G401 (cell line): Measurements from ENCODE around the gene TNFAIP8. TPM values are rescaled to one million over a fixed set of nuclear protein-coding genes. Genes with fewer than 3 reads are reported as not detected.
A peak's percentile ranks its signal among the peaks of the same experiment; 100 is the strongest.

Source experiments
- DNase-seq: peaks from one replicate; pipeline ENCODE4 v3.0.0-alpha.2; 2015; ENCODE audit warnings: low spot score
- in situ Hi-C: cut with HindIII; loops from 2 replicates; pipeline ENCODE4 v1.10.0; 2016; ENCODE audit warnings: low sequenced_read_pairs, mixed read lengths
- total RNA-seq: library from RNA; depleted of rRNA; stranded (reverse); fragments of >200 nt; shearing (Covaris generic); gene quantifications from 2 replicates; pipeline ENCODE4 v1.2.3, GENCODE V29; 2014

The TNFAIP8 gene
- total RNA-seq, 1 experiment from 2014 or later: 39.4 TPM

DNA sequence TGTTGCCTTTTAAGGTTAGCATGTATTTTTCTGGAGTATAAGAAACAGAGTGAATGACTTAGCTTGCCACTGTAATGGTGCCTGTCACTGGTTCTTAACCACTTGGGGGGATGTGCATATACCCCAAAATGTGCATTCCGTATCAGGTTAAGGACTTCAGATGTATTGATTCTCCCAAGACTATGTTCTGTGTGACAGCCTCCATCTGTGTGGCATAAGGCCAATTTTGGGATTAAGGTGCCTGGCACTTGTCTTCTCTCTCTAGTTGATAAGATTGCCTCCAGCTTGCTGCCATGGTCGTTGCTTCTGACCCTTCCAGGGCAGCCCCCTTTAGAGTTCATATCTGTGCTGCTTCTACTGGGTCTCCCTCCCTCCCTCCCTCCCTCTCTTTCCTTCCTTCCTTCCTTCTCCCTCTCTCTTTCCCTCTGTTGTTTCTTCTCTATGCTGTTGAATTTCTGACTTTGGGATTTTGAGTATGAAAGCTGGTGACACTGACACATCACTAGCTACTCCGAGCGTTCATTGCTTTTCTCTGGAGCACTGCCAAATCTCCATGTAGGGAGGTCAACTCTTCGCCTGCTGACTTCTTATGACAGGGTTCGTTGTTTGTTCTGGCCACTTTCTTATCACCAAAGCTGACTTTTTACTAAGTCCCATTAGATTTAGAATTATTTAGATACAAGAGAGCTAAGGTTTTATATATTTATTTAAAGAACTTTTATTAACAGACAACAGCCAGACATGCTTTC lies 31.0 kb downstream of the TNFAIP8 start:
- in situ Hi-C loops: no loop called here

DNA sequence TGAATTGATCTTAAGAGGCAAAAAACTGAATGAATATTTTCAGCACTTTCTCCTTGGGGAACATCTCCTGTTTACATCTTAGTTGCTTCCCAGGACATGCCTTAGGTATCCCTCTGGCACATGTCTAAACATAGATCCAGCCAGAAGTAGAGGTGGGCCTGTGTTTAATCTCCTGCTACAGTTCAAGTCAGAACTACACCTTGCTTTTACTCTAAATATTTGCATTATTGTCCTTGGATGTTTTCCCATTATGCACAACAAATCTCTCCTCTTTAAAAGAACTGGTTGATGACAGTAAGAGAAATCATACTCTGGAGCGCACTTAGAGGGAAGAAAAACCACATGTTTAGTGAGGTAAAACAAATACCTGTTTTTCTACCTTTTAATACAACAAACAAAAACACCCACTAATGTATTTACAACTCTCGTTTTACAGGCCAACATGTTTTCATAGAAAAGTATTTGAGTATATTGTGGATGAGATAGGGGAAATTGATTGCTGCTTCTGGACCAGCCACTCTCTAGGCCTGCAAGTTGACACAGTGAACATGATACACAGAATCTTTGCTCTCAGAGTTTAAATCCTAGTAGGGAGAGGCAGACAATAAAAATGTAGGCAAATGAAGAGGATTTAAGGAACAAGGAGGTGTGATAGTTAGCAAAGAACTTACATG lies 32.3 kb downstream of the TNFAIP8 start:
- in situ Hi-C loops: no loop called here
- no peak for DNase-seq

More for the DNA sequence above, 31.0 kb downstream of the TNFAIP8 start:
- no peak for DNase-seq

DNA sequence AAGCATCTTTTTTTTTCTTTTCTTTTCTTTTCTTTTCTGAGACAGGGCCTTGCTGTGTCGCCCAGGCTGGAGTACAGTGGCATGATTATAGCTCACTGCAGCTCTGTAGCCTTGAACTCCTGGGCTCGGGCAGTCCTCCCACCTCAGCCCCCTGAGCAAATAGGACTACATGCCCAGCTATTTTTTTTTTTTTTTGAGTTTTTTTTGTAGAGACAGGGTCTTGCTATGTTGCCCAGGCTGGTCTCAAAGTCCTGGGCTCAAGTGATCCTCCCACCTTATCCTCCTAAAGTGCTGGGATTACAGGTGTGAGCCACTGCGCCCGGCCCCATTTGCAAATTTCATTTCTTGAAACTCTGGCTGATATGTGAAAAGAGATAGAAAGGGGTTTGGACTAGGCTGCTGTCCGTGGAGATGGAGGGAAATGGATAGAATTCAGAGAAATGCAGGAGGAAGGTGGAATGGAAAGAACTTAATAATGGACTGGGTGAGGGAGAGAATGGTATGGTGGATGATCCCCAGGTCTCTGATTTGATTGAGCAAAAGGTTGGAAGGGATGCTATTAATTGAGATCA lies 32.9 kb downstream of the TNFAIP8 start:
- DNase-seq: no peak
- in situ Hi-C loops: no loop called here

DNA sequence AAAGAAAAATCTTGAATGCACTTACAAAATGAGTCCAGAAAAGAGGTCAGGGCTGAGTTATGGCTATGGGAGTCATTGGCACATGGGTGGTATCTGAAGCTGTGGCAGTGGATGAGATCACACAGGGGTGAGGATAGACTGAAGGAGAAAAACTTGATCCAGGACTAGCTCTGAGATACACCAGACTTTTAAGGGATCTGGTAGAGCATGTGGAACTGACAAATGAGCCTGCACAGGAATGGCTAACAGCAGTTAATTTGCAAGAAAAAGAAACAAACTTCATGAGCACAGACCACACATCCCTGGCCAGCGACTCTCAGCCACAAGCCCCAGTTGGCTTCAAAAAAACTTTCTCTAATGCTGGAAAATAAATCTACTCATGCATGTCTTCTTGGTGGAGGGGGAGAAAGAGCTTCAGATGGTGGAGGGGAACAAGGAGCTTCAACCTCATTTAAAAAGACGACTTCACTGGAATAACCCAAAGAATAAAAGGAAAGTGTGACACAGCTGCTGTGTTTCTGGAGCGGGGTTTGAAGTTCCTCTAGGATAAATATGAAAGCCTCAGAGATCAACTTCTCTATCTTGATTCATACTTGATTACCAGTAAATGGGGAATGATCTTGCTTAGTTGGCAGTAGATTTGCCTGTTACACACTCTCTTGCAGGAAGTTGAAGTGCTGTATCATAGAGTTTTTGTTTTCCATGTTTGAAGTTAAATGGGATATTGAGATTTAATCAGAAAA lies 33.6 kb downstream of the TNFAIP8 start:
- in situ Hi-C loops: no loop called here
- no peak for DNase-seq

DNA sequence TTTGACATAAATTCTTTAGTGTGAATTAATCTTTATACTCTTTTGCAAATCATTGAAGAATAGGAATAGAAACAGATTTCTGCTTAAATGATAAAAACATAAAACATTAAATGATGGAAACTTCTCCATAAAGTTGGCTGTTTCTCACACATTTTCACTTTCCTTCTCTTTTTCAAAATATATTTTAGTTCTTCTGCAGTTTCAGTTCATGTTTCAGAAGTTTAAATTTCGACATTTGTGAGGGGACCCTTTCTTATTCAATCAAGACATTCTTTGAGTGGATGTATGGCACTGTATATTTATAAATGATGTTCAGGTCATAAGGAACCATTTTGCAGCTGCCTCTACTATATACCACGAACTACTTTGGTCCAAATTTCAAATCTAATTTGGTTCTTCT lies 34.6 kb downstream of the TNFAIP8 start:
- in situ Hi-C loops: no loop called here
- DNase-seq: no peak

DNA sequence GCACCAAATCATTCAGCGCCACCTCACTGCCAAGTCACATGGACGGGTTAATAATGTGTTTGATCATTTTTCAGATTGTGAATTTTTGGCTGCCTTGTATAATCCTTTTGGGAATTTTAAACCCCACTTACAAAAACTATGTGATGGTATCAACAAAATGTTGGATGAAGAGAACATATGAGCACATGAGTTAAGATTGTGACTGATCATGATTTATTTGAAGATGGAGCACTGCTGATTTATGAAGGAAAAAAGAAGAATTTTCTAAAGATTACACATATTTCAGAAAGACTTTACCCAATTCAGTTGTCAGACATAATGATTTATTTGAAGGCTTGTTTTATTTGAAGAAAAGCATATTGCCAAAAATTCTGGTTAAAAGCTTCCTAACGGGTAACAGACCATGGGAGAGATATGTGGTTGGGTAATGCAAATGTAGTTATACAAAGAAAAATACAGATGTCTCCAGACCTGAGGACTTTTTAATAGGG lies 37.4 kb downstream of the TNFAIP8 start:
- in situ Hi-C loops: no loop called here
- no peak for DNase-seq

DNA sequence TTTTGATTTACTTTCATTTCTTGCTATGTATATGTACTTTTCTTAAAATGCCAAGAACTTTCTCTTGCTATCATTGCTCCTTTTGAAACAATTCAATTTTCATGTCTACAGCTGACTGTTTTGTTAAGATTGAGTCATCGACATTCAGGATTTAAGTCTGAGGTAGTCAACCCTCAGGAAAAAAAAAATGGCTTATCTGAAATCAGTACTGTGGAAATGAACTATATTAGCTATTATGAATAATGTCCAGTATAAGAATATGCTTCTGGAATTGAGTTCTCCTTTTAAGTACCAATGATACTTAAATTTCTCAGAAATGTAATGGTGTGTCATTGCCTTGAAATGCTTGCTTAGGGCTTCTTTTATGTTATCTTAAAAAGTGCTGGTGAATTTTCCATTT lies 37.9 kb downstream of the TNFAIP8 start:
- in situ Hi-C loops: no loop called here
- no peak for DNase-seq

DNA sequence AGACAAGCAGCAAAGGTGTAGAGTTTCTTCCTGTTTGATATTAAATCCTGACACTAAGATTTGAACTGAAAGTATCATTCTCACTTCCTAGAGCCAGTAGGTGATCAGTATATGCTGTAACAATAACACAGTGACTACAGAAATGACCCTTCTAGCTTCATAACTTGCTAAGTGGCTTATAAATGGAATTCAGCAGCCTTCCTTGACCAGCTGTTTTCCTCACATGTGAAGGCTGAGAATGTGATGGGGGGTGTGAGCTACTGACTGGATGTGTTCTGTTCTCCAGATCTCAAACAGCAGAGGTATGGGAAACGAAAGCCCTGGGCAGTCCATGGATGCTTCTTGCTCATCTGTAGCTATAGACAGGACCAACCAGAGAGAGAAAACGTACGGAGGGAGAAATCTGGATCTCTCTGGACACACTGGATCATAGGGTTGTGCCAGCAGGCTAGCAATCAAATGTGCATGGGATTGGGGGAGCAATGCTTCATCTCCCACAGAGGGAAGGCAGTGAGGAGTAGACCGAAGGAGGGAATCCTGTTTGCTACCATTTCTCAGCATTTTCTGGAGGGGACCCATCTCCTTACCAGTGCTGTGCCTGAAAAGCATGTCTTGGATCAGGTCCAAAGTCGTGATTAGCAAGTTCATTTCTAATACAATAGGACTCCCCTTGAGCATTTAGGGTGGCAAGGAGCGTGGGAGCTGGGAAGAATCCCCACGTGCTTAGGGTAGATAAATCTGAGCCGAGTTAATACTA lies 39.4 kb downstream of the TNFAIP8 start:
- in situ Hi-C loops: no loop called here
- DNase-seq: no peak

DNA sequence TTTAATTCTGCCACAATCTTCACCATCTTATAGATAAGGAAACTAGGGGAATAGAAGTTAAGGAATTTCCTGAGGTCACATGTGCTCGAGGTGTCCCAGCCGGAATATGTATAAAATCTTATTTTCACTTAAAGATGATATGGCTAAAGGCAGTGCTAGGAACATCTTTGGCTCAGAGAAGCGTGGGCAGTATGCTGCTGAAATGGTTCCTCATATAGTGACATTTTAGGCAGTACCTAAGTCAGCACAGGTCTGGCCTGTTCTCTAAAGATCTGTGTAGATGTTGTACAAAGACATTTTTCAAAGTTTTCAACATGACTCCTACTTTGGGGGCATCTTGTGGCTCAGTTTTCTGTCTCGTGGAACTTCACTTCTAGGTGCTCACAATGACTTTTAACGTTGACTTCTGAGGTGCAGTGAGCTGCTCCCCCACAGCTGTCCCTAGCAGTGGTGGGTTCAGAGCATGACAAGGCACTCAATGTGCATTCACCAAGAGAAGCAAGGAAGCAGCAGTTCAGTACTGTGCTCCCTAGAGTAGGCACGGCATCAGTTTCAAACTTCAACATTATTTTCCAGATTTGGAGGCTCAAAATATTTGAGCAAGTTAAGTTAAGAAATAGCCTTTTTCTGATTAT lies 40.3 kb downstream of the TNFAIP8 start:
- in situ Hi-C loops: no loop called here
- no peak for DNase-seq

DNA sequence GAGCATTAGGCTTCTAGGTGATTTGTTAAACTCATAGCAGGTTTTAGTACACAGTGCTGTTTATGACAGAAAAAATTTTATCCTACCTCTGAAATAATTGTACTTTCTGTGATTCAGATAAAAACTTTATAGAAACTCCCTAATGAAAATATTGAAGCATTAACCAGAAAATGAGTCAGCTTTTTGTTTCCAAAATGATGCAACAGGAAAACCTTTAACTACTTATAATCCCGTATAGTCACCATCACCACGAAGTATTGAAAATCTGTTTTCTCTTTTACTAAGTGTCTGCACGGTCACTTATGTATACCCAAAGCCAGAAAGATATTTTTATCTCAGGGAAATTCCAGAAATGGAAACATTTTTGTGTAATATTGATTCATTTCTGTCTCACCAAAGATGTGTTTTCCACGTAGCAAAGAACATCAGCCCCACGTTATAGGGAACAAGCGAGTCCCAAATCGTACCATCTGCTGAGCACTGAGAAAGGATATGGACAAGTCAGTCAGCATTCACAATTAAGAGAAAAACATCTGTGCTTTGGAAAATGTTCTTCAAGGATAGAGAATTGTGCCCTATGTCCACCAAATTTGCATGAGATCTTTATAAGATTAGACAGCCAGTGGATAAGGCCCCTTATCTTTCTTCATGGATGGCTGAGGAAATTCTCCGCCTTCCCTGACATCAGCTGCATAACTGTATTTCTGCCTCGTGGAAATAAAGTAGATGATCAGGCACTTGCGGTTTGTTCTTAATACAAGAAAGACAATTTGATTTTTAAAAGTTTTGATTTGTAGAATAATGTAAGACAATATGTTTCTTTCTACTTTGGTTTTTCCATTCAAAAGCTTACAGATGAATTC lies 41.9 kb downstream of the TNFAIP8 start:
- DNase-seq: no peak
- in situ Hi-C loops: no loop called here

DNA sequence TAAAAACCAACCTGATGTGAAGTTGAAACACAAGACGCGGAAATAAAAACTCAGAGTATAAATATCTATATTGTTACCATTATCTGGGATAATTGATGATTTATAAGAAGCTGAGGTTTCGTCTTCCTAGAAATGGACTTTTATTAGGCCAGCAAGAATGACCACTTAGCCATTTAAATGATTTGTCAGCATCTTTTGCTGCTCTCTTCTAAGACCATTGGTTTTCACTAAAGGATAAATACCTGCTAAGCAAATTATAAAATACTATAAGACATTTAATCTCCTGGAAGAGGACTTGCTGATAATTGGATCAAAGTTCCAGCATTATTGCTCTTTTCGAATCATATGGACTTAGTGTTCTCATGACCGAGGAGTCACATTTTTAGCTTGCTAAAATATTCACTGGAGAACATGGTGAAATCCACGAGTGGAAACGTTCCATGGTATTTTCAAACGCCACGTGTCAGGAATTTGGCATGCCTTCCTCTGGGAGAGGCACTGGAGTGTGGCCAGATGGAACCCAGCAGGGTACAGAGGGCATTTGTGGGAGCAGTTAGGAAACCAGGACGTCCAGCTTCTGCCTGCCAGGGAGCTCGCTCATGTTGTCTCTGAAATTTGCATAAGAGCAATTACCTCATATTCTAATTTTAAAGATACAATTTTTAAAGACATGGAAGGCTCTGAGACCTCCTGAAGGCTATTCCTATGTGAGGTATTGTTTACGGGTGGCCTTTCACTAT lies 43.1 kb downstream of the TNFAIP8 start:
- peak; percentile 84 for DNase-seq
- in situ Hi-C loops: no loop called here

DNA sequence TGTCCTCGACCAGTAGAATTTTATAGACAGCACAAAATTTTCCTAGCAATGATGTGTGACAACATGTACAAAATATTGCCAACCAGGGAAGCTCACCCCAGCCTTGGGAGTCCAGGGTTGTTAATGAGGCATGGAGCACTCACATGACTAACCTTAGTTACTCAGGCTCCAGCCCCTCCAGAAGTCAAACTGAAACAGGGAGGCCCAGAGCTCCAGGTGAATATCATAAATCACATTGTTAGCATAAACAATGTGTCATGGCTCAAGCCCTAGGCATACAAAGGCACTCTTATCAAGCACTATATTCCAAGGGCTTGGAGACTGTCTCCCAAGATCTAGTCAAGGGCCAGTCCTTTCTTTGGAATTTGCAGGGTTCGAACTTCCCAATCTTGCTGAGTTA lies 44.4 kb downstream of the TNFAIP8 start:
- no peak for DNase-seq
- in situ Hi-C loops: loop anchor here (25.0 kb wide), 1 partner anchor 413 kb away; the partner anchor contains the start of gene DTWD2

DNA sequence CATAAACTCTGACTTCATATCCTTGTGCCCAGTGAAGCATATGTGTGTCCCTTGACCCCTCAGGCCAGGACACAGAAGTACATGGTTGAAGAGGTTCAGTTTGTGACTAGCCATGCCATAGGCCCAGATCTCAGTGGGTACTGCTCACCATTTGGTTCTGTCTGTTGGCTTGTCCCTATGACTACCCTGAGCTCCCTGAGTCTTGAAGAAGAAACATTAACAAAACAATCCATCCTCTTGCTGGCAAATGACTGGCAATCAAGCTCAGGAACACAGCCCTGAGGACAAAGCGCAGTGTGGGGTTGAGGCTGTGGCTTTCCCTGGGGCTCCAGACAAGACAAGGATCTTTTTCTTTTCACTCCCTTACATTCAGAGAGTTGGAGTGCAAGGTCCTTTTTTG lies 46.3 kb downstream of the TNFAIP8 start:
- DNase-seq: no peak
- in situ Hi-C loops: loop anchor here (25.0 kb wide), 1 partner anchor 415 kb away; the partner anchor contains the start of gene DTWD2

DNA sequence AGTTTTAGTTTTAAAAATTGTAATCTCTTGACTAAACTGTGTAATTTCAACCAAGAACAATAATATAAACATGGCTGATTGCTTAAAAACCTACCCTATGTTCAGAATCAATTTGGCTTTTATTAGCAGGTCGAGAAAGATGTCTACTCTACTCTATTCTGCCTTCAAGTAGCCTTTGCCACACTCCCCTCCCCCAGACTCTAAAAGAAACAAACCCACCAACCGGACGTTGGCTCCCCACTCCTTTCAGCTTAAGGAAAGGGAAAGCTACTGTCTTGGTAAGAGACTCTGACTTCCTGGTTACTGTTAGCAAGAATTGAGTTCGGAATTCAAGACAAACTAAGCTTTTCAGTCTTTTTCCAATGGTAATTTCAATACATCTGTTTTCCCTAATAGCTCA lies 46.7 kb downstream of the TNFAIP8 start:
- in situ Hi-C loops: loop anchor here (25.0 kb wide), 1 partner anchor 415 kb away; the partner anchor contains the start of gene DTWD2
- DNase-seq: no peak

DNA sequence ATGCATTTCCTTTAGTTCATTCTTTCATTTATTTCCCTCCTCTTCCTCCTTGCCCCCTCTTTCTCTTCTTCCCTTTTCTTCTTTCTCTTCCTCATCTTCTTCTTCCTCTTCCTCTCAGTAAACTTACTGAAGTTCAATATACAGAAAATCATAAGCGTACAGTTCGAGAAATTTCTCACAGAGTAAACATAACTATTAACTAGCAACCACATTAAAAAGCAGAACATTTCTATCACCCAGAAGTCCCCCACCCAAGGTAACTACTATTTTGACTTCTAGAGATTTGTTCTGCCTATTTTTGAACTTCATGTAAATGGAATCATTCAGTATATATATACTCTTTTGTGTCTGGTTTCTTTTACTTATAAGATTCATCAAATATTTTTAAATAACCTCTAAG lies 48.2 kb downstream of the TNFAIP8 start:
- in situ Hi-C loops: loop anchor here (25.0 kb wide), 1 partner anchor 417 kb away; the partner anchor contains the start of gene DTWD2
- no peak for DNase-seq

DNA sequence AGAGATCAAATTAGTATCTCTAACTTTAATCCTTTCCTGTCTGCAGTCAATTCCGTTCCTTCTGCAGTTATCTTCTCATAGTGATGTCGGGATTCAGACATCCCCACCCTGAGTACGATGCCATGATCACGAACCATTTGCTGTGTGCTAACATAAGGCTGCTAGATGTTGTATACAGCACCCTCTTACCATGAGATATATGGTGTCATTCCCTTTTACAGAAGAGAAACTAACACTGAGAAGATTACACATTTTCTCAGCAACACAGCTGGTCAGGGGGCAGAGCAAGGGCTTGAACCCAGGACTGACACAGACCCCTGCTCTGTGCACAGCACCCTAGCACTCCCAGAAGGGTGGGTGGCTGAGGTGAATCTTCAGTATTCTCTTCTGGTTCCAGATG lies 49.6 kb downstream of the TNFAIP8 start:
- in situ Hi-C loops: loop anchor here (25.0 kb wide), 1 partner anchor 418 kb away; the partner anchor contains the start of gene DTWD2
- DNase-seq: no peak
